HS-5 (cell line): ENCODE results near the gene MTOR.
"Not testable (repeated sequence)": the region's sequence is repeated elsewhere in the genome, so short reads cannot be mapped to it uniquely, and the experiment has no call there.

Experiments
- DNase-seq: peaks from one replicate; pipeline ENCODE4 v3.0.0-alpha.2; 2012; ENCODE audit warnings: low read depth

MTOR gene

DNA sequence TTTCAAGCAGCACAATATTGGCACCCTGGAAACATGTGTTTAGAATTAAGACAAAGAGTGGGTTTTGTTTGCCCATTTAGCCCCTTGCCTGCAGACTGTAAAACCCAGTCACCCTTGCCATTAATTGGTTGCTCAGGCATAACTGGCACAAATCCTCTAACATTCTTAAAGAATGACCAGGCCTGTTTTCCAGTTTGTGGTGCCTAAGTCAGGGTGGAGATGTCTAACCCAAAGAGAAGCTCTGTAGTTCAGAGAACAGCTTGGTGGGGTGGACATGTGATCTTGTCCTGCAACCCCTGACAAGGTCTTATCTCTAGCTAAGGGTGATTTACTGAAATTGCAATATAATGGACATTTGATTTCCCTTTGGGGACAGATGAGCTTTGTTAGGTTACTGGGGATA, 82.0 kb downstream of the MTOR start:
- DNase-seq: peak; percentile 79

DNA sequence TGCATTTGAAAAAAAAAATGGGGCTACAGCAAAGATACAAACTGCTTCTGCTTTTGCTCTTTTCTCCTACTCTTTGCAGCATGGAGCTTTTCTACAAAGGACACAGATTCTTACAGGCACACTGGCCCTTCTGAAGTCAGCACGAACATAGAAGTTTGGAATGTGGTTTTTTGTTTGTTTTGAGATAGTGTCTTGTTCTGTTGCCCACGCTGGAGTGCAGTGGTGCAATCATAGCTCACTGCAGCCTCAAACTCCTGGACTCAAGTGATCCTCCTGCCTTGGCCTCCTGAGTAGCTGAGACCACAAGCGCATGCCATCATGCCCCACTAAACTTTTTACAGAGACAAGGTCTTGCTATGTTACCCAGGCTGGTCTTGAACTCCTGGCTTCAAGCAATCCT, 82.6 kb downstream of the MTOR start:
- not testable (repeated sequence) for DNase-seq

DNA sequence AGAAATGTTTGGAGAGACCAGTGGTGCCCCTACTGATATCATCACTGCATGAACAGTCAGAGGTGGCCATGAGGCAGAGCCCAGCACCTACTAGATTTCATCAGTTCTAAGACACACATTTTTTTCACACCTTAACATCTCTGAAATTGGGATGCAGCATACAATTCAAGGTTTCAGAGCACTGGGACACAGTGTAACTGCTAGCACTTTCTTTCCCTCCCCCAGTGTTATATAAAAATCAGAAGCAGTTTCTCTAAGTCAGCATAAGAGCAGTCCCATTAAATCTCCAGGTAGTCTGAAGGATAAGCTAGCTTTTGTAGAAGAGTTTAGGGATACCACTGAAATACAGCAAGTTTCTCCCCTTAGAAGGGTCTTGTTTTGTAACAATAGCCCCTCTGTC, 83.2 kb downstream of the MTOR start:
- no peak for DNase-seq

DNA sequence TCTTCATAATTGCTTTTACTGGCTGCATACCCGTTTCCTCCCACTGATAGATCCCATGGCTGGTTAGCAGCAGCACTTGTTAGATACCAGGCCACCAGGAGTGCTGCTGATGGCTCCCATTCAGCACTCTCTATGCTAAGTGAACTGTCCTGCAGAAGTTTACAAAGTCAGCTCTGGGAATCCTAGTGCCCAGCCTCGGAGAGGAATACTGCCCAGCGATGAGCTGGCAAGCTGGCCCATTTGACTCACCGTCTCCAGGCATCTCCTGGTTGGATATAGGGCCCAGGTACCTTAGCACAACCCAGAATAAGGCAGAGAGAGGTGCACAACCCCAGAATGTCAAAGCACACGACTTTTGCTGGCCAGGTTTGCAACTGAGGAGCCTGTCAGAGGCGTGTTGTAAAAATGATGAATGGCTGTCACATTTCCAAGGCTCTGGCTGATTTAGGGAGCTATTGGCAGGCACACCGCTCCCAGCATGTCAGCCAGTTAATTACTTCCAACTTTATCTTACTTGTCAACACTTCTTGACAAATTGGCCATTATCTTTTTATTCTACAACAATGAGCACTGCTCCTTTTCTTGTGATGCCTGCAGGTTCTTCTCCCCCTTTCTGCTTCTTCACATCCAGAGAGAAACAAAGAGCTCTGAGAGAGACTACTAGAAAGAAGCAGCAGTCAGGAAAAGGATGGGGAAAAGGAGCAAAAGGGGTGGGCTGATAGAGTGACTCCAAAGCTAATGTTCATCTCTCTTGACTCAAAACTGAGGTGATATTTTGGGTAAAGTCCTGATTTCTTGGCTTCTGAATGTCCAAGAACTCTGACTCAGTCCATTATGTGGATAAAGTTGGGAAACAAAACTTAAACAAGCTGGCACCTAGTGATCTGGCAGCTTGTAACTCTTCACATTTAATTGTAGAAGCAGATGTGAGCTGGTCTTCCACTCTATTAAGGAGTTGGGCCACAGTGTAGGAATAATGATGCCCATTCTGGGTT, 84.0 kb downstream of the MTOR start:
- DNase-seq: no peak

DNA sequence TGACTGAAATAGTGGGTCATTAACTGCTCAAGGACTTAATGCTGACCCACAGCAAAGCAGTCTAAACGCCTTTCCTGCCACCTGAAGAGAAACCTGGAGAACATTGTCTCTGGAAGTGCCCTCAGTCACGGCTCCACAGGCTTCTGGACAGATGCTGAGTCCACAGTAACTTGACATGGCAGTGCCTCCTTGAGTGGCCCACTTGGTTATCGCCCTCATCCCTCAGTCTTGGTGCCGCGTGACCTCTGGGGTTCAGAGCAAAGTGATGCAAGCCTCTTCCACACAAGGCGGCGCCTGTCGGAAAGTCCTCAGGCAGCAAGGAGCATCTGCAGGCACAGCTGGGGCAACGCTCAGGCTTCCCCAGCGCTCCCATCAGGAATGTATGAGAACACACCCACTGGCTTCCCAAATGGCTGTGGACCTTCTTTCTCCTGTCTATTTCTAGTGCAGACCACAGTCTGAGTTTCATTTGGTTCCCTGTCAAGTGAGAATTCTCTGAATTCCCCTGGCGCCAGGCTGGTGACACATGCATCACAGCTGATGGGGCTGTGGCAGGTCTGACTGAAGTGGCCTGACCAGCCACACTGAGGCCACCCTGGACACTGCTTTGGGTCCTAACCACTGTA, 86.2 kb downstream of the MTOR start:
- no peak for DNase-seq

- no peak for DNase-seq
These were observed 86.9 kb downstream of the MTOR start for GRCh38 chr1:11175461-11175860.

- no peak for DNase-seq
These were observed 87.9 kb downstream of the MTOR start for GRCh38 chr1:11174261-11174942.

GRCh38 chr1:11170102-11170501, 92.2 kb downstream of the MTOR start:
- no peak for DNase-seq

DNA sequence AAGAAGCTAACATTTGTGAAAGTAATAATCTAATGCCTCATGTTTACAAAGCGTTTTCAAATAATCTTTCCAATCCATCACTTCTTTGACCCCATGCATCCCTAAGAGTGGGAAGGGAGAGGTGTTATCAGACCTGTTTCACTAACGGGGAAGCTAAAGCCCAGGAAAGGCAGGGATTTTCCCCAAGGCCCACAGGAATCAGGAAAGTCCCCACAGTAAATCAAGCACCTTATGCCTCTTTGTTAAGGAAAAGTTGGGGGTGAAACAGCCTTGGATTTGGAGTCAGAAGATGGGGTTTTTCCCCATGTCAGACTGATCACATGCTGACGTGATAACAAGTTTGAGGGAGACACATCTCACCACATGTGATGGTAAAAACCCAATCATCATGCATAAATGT, 93.1 kb downstream of the MTOR start:
- DNase-seq: no peak

DNA sequence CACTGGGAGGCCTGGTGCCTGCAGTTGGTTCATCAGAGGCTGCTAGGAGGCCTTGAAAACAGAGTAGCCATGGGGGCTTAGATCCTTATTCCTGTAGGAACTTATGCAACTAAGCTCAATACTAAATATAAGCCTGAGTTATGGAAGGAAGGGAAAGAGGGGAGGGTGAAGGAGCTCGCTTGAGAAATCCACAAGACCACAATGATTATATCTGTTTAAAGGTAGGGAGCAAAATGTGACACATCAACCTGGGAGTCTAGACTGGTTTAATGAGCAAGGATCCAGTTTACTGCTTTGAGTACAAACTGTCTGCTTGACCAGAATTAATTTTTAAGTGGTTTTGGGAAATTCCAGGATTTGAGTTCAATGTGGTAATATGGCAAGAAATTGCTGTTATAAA, 93.6 kb downstream of the MTOR start:
- DNase-seq: no peak

DNA sequence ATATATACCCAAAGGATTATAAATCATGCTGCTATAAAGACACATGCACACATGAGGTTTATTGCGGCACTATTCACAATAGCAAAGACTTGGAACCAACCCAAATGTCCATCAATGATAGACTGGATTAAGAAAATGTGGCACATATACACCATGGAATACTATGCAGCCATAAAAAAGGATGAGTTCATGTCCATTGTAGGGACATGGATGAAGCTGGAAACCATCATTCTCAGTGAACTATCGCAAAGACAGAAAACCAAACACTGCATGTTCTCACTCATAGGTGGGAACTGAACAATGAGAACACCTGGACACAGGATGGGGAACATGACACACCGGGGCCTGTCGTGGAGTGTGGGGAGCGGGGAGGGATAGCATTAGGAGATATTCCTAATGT, 95.6 kb downstream of the MTOR start:
- DNase-seq: not testable (repeated sequence)

- DNase-seq: not testable (repeated sequence)
These were observed 99.6 kb downstream of the MTOR start for GRCh38 chr1:11162752-11163151.

DNA sequence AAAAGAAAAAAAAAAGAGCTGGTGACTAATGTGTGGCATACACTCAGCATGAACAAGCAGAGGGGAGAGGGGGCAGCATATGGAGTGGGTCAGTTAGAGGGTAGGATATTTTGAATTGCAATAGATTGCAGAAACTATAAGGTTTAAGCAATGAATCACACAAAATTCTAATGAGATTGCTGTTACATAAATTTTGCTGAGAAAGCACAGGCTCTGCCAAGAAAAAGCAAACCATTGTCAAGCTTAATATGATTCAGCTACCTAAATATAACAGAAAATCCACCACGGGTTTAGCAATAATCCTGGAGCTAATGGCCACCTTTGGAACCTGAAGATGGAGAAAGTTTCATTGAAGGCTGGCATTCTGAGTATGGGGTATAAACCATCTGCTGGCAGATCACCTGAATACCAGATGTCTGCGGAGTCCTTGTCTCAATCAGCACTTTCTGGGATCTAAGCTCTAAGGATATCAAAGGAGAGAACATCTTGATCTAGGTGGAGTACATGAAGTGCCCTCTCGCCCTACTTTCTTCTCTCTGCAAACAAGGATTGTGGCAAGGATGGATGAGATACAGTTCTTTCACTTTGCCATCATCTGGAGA, 103.5 kb downstream of the MTOR start:
- DNase-seq: peak; percentile 93

GRCh38 chr1:11158291-11158690, 104.1 kb downstream of the MTOR start:
- no peak for DNase-seq

- DNase-seq: peak; percentile 59
These were observed 104.5 kb downstream of the MTOR start for GRCh38 chr1:11157867-11158266.

DNA sequence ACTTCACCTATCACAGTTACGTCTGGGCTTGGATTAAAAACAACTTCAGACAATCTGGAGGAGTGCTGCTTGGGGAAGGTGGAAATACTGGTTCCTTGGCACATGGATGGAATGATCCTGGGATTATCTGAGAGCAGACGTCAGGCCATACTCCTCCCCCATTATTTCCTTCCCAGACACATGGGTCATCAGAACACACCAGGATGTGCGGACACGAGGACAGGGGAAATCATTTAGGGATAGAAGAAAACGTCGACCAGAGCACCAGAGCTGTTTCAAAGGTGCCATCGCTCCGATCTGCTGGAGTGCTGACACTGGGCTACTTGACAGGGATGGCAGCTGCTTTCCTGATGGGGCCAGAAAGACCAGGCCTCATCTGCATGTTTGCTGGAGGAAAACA, 105.0 kb downstream of the MTOR start:
- no peak for DNase-seq

DNA sequence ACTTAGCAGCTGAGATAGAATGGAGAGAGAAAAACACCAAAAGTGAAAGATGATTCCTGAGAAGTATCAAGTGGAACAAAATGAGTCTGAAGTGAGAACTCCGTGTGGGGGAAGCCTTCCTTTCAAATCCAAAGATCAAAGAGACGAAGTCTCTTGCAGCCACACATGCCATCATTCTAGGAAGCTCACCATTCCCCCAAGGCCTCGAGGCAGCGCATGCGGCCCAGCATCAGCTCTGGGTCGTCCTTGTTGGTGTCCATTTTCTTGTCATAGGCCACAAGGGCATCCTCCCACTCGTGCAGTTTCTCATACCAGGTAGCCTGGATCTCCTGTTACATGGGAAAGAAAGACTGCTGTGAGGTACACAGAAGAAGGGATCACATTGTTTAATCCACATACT, 105.4 kb downstream of the MTOR start:
- DNase-seq: no peak

- DNase-seq: no peak
These were observed 105.9 kb downstream of the MTOR start for GRCh38 chr1:11156441-11156840.

- no peak for DNase-seq
These were observed 109.2 kb downstream of the MTOR start for GRCh38 chr1:11153184-11153583.

- no peak for DNase-seq
These were observed 109.6 kb downstream of the MTOR start for GRCh38 chr1:11152755-11153154.

DNA sequence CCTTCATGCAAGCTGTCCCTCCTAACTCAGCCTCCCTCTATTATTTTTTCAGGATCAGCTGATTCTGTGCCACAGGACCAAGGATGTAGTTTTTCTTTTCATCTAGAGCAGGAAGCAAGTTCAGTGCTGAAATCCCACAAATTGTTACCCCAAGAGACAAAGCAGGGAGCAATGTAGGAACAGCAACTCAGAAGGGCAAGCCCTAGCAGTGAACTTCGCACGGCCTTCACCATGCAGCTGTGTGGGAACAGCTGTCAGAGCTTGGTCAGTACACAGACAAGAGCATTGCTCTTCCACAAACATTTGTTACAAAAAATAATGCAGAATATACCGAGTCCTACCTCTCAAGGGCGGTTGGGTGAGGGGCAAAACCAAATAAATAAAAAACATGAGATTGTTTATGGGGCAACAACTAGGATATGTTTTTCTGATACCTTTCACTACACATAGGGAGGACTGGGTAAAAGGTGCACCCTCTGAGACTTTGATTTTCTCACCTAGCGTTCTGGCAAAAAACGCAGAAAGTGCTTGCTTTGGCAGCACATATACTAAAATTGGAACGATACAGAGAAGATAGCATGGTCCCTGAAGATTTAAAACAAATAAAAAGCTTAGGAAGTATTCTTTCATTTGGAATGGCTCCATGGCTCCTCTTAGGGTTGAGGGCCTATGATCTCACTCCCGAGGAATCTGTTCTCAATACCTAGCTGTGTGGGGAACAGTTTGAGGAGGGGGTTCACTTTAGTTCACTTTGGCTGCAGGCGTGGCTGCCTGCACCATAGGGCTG, 110.3 kb downstream of the MTOR start:
- no peak for DNase-seq

DNA sequence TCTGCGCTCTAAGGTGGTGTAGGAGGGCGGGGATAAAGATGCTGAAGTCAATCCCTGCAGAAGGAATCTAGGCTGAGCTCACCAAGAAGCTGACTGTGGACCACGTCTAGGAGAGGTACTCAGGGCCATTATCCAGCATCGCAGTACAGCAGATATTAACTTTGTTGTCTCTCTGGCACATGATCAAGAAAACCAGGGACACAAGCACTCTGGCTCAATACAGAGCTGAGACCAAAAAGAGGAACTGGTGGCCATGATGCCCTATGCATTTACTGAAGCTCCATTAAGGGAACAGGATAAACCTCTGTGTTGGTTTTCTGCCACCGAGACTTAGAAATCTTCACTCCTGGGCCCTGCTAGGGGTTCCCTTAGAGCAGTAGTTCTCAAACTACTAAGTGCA, 111.2 kb downstream of the MTOR start:
- no peak for DNase-seq
